Activated B cell treated with CpG ODN at 0.5 μM for 24 hours (primary cell): ENCODE results near the gene MTTP. TPM values are rescaled to one million over a fixed set of nuclear protein-coding genes. Genes with fewer than 3 reads are reported as not detected.

ENCODE experiments used
- ATAC-seq: fragments of 200-7000 bp; cut with Tn5 transposase; one replicate; pipeline ENCODE4 v1.10.0; 2021; ENCODE audit warnings: low read depth, mild to moderate bottlenecking, moderate library complexity
- CTCF ChIA-PET: fragments of 350-600 bp; sonication (Branson Sonifier 250); formaldehyde crosslinking; loops from one replicate; lab custom pipeline; 2021; ENCODE audit warnings: antibody characterized with exemption; lab: Charles Lee
- POLR2A ChIA-PET: fragments of 350-600 bp; sonication (Branson Sonifier 250); formaldehyde crosslinking; loops from one replicate; lab custom pipeline; 2021; ENCODE audit warnings: antibody characterized with exemption; lab: Charles Lee
- DNase-seq: peaks from one replicate; pipeline ENCODE4 v3.0.0; 2022
- H3K27ac Mint-ChIP-seq: one replicate; pipeline ENCODE4 v1.8.0; 2020; ENCODE audit warnings: mixed read lengths
- H3K27me3 Mint-ChIP-seq: one replicate; pipeline ENCODE4 v1.8.0; 2021; ENCODE audit warnings: mixed read lengths
- H3K36me3 Mint-ChIP-seq: one replicate; pipeline ENCODE4 v1.8.0; 2021; ENCODE audit warnings: low read depth, mixed read lengths
- H3K4me1 Mint-ChIP-seq: one replicate; pipeline ENCODE4 v1.8.0; 2021; ENCODE audit warnings: mixed read lengths
- H3K4me3 Mint-ChIP-seq: one replicate; pipeline ENCODE4 v1.8.0; 2020; ENCODE audit warnings: mild to moderate bottlenecking, mixed read lengths
- H3K9me3 Mint-ChIP-seq: one replicate; pipeline ENCODE4 v1.8.0; 2020; ENCODE audit warnings: mixed read lengths
- intact Hi-C: fragments of 100-400 bp; cut with micrococcal nuclease; formaldehyde crosslinking; loops from one replicate; pipeline ENCODE4 v1.15.1; 2024
- total RNA-seq: library from RNA; stranded (reverse); gene quantifications from 2 replicates; pipeline ENCODE4 v1.2.3, GENCODE V29; 2022
- TF ChIP-seq, protein P1 (sequence below): fragments of 200-600 bp; IDR thresholded peaks from one replicate; pipeline ENCODE4 v1.8.0; 2022; ENCODE audit warnings: antibody characterized with exemption, mild to moderate bottlenecking

MTTP gene
- total RNA-seq, 1 donor from 2014 or later: 0.27 TPM

- CTCF ChIA-PET: no interaction called here
Measured at GRCh38 chr4:99634742-99635360, 60.2 kb downstream of the MTTP start.

DNA sequence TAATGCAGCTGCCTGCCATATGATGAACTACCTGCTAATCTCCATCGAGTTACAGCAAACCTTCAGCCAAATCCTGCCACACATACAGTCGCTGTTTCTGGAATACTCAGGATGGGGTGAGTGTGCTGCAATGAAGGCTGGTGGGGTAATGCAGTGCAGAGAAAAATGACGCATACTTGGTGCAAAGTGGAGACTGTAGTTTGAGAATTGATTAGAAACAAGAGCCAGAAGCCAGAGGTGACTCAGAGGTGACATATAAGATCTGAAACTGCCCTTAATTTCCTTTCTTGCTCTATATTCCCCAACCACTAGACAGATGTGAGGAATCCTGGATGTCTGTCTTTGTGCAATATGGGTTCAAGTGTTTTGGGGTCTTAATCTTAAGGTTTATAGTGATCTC lies 61.0 kb downstream of the MTTP start:
- POLR2A ChIA-PET: no interaction called here
- H3K27me3 Mint-ChIP-seq: peaks cover 13% of the 10 kb centered on the region
- H3K36me3 Mint-ChIP-seq: no peaks in the 10 kb centered on the region
- CTCF ChIA-PET: no interaction called here
- H3K4me1 Mint-ChIP-seq: no peaks in the 10 kb centered on the region
- DNase-seq (no peak), ATAC-seq (no peak)
- TF ChIP-seq, protein P1, sequence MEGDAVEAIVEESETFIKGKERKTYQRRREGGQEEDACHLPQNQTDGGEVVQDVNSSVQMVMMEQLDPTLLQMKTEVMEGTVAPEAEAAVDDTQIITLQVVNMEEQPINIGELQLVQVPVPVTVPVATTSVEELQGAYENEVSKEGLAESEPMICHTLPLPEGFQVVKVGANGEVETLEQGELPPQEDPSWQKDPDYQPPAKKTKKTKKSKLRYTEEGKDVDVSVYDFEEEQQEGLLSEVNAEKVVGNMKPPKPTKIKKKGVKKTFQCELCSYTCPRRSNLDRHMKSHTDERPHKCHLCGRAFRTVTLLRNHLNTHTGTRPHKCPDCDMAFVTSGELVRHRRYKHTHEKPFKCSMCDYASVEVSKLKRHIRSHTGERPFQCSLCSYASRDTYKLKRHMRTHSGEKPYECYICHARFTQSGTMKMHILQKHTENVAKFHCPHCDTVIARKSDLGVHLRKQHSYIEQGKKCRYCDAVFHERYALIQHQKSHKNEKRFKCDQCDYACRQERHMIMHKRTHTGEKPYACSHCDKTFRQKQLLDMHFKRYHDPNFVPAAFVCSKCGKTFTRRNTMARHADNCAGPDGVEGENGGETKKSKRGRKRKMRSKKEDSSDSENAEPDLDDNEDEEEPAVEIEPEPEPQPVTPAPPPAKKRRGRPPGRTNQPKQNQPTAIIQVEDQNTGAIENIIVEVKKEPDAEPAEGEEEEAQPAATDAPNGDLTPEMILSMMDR: no peak
- H3K4me3 Mint-ChIP-seq: no peak overlapping the region
- no peak overlapping the region for H3K27ac Mint-ChIP-seq
- intact Hi-C loops: no loop called here
- H3K9me3 Mint-ChIP-seq: peaks cover 2% of the 10 kb centered on the region

More at GRCh38 chr4:99634742-99635360, 60.2 kb downstream of the MTTP start:
- DNase-seq (no peak), ATAC-seq (no peak)
- intact Hi-C loops: no loop called here
- Mint-ChIP-seq H3K27me3 (peaks cover 15% of the 10 kb centered on the region), H3K36me3 (no peaks in the 10 kb centered on the region), H3K4me1 (no peaks in the 10 kb centered on the region), H3K4me3 (no peak overlapping the region), H3K27ac (no peak overlapping the region), H3K9me3 (peaks cover 2% of the 10 kb centered on the region)
- POLR2A ChIA-PET: no interaction called here
- TF ChIP-seq, protein P1: no peak

DNA sequence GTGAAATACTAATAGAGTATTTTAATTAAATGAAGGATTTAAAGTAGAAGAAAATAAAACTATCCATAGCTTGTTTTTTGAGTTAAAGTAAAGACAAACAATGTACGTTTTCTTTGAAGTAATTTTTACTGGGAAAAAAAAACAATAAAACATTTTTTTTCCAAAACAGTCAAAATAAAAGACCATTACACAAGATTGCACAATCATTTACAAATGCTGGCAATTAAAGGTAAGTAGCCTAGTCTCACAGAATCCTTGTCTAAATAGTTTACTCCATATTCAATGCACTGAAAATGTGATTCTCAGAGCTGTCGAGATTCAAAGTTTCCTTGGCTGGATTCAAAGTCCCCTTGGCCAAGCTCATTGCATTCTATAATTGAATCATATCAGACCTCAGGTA lies 61.8 kb downstream of the MTTP start:
- TF ChIP-seq, protein P1: no peak
- ATAC-seq: no peak
- H3K4me3 Mint-ChIP-seq: no peak overlapping the region
- no peak for DNase-seq
- no peaks in the 10 kb centered on the region for H3K36me3 Mint-ChIP-seq
- H3K27me3 Mint-ChIP-seq: peaks cover 14% of the 10 kb centered on the region
- ChIA-PET CTCF (interaction anchor here (0.7 kb wide), 1 partner anchor 99 kb away, joined by 3 read pairs; no protein-coding TSS in a partner anchor), POLR2A (no interaction called here)
- no peaks in the 10 kb centered on the region for H3K4me1 Mint-ChIP-seq
- H3K27ac Mint-ChIP-seq: no peak overlapping the region
- peaks cover 2% of the 10 kb centered on the region for H3K9me3 Mint-ChIP-seq
- intact Hi-C loops: no loop called here

DNA sequence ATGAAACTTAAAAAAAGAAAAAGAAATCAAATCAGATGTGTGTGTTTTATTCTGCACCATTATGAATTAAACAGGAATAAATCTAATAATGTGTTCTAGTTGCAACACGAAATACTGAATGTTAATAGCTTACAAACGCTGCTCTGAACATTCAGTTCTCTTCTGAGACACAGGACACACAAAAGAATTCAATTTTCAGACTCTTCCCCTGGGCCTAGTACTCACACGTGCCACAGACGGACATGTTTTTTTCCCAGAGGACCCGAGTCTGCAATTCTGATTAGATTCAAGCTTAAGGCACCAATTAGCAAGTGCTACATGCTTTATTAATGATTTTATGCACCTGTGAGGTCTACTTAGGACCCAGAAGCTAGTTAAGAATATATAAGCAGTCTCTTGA lies 62.5 kb downstream of the MTTP start:
- Mint-ChIP-seq H3K36me3 (no peaks in the 10 kb centered on the region), H3K27me3 (peaks cover 16% of the 10 kb centered on the region), H3K4me1 (no peaks in the 10 kb centered on the region), H3K9me3 (peaks cover 2% of the 10 kb centered on the region), H3K27ac (no peak overlapping the region), H3K4me3 (no peak overlapping the region)
- TF ChIP-seq, protein P1: no peak
- ChIA-PET POLR2A (no interaction called here), CTCF (no interaction called here)
- DNase-seq: no peak
- ATAC-seq: no peak
- intact Hi-C loops: no loop called here

DNA sequence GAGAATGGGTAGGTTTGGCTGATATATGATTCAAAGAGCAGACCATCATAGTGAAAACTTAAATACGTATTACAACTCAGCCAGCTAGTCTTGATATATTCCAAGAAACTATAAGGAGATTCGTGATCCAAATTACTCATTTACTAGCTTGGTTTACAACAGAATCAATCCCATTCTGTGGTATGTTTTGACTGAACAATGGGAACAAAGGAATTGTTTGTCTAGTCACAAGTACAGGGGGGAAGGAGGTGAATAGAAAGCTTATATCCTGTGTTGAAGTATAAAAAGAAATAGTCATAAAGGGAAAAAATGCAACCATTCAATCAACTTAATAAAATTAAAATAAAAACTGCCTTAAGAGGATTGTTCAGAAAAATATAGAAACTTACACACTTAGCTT lies 66.1 kb downstream of the MTTP start:
- Mint-ChIP-seq H3K36me3 (no peaks in the 10 kb centered on the region), H3K4me3 (no peak overlapping the region), H3K27me3 (peaks cover 15% of the 10 kb centered on the region), H3K27ac (no peak overlapping the region), H3K9me3 (no peaks in the 10 kb centered on the region), H3K4me1 (no peaks in the 10 kb centered on the region)
- no peak for ATAC-seq
- no peak for DNase-seq
- intact Hi-C loops: no loop called here
- TF ChIP-seq, protein P1: no peak
- CTCF ChIA-PET: no interaction called here
- POLR2A ChIA-PET: no interaction called here
